CD4-positive, alpha-beta T cell treated with Interleukin-15 for 4 hours (primary cell): Measurements from ENCODE around the gene ETFA.

ENCODE experiments used
- DNase-seq: peaks from one replicate; pipeline ENCODE4 v3.0.0-alpha.2; 2020; ENCODE audit warnings: low spot score

Gene ETFA

DNA sequence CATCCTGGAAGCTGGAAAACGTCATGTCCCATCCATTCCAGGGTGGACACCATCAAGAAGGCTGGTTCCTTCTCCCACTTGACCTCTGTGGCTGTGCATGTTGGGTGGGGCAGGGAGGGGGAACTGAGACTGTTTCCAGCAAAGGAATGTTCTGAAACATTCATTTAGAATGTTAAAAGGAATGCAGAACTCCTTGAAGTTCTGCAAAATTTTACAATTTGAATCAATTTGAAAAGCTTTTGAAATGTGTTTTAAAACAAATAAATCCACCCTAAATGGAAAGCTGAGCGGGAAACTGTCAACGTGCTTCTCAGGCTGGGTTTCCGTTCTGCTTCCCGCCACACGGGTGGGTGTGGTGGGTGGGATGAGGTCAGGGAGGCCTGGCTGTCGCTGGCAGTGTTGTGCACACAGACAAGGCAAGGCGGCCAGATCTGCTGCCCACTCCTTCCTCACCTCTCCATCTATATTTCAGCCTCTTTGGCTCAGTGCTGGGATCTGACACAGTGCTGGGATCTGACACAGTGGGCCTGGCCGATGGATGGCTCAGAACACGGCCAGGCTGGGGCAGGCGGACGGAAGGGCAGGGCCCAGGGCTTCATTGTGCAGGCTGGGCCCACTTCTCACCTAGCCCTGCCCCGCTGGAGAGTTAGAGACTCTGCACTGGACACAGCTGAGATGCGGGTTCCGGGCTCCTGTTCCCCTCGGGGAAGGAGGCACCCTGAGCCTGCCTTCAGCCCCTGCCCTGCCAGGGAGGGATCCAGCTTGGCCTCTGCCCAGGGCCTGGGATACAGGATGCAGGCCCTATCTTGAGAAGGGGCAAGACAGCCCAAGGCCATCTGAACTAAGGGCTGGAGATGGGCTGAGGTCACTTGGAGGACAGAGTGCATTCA lies 141.1 kb downstream of the ETFA start:
- DNase-seq, result no peak

DNA sequence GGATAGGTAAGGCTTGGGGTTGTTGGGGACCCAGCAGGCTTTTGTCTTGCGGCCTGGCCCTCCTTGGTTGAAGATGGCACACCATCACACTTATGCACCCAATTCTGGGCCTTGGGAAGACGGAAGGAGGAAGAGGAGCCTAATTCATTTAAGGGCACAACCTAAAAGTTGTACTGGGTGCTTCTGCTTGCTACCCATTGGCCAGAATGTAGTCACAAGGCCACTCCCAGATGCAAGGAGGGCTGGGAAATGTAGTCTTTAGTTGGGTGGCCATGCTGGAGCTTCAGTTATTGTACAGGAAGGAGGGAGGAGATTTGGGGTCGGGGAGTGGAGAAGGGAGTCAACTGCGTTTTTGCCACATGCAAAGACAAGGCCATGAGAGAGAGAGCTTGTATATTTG lies 142.3 kb downstream of the ETFA start:
- no peak for DNase-seq

DNA sequence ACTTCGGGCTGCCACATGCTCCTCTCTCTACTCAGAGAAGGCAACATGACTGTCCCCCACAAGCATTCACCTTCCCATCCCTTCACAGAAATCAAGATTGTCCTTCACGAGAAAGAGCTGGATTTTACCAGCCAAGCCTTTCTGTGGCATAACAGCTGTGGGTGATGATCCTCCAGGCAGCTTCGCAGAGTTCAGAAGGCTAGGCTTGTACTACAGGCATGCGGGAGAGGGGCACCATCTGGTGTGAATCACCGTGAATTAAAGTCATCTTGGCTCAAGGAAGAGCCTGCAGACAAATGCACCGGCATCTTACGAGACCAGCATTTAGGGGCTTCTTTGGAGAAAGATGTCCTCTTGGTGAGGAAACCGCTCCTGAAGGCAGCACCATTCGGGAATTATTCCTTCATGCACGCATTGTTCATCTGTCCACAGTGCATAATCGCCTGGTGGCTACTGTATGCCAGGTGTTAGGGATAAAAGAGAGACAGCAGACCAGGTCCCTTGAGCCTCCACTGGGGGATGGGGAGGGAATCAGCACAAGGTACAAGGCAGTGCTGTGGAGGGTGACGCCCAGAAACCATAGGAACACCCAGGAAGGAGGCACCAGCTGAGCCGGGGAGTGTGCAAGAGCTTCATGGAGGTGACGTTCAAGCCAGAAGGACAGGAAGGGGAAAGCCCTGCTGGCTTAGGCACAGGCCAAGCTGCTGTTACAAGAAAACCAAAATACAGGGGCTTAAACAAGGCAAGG lies 142.9 kb downstream of the ETFA start:
- DNase-seq, result no peak

GRCh38 chr15:76165951-76166350 lies 145.3 kb downstream of the ETFA start:
- DNase-seq, result no peak
